GM19035 (cell line): Measurements from ENCODE around the gene NPHP4.

ENCODE experiments used
- ATAC-seq: cut with Tn5 transposase; IDR thresholded peaks from one replicate; pipeline ENCODE4 v1.9.1; 2021; ENCODE audit not compliant: unreplicated experiment

Gene NPHP4

GRCh38 chr1:5839161-5839880 is 152.9 kb downstream of the NPHP4 start:
- ATAC-seq, result no peak

DNA sequence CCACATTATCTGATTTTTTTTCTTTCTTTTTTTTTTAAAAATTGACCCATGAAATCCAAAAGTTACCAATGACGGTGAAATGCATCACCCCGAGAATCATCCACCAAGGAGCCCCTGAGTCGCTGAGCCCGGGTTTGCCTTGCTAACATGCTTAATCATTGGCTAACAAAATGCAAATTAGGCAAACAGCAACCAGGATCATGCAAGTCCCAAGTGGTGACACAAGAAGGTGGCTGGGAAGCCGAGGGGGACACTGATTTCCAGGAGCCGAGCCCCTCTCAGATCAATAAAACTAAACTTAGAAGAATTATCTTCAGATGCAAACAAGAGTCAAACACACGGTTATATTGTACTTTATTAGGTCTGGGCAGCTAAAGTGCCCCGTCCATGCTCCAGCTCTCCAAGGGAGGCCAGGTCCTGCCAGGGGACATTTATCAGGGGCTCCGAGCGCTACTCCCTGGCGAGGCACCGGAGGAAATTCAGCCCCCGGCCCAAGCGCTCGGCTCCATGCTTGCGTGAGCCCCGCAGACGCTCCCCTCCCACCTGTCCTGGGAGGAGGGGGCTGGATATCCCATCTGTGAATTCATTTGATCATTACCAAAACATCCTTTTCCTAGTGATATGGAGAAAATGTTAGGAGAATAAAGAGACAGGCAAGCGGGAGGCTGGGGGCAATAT is 154.1 kb downstream of the NPHP4 start:
- ATAC-seq, result no peak

GRCh38 chr1:5836776-5837440 is 155.3 kb downstream of the NPHP4 start:
- ATAC-seq, result no peak

- ATAC-seq, result no peak
Observed at GRCh38 chr1:5835179-5835562, 157.1 kb downstream of the NPHP4 start.

- no peak for ATAC-seq
Observed at GRCh38 chr1:5834477-5835178, 157.6 kb downstream of the NPHP4 start.

- no peak for ATAC-seq
Observed at GRCh38 chr1:5833911-5834310, 158.3 kb downstream of the NPHP4 start.

GRCh38 chr1:5832916-5833895 is 159.0 kb downstream of the NPHP4 start:
- no peak for ATAC-seq

DNA sequence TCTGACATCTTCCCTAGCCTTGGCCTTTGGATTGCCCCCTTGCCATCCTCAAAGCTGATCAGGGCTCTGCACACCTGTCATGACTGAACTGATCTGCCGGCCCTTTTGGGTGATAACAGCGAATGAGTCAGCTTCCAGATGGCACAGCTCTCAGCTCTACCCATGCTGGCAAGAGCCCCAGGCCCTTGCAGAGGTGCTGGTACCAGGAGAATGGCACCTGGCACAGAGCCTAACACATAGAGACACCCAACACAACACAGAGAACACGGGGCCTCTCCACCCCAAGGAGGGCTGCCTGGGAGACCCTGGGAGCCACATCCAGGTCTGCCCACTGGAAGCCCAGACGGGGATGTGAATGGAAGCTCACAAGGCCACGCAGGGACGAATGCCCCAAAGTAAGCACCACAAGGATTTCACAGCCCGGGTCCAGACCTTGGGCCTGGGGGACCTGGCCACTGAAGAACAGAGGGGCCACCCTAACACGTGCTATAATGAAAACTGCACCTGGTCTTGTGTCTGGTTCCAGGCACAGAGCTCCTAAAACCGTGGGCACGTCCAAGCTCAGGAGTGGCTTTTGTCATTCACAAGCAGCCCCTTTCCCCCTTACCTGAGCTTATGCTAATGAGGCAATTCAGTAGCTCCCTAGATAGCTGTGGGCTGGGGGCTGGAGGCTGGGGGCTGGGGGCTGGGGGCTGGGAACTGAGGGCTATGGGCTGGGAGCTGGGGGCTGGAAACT is 160.5 kb downstream of the NPHP4 start:
- no peak for ATAC-seq

DNA sequence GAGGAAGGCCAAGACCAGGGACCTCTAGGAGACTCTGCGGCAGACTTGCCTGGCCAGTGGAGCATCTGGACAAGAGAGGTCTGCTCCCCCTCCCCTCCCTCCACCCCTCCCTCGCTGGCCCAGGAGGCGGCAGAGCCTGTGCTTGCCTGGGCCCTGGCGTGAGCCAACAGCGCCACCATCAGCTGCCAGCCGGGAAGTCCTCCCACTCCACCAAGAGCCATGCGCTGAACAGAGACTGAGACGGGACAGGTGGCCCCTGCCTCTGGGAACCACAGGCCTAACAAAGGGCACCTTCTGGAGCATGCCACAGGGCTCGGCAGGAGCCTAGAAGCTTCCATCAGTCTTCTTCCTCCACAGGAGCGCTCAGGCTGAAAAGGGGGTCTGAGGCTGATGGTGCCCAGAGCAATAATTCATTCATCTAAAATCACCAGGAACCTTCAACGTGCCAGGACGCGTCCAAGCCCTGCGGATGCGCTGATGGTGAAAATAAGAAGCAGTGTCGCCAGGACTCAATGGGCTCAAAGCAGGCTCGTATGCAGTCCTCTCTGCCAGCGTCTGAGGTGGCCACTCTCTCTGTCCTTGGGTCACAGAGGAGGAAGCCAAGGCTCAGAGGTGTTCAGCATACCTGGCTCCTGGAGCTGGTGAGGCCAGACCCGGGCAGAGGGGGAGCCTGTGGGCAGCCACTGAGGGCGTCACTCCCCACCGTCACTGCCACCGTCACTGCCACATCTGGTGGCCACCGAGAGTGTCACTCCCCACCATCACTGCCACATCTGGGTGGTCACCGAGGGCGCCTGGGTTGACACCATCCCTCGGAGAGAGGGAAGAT is 161.2 kb downstream of the NPHP4 start:
- no peak for ATAC-seq

DNA sequence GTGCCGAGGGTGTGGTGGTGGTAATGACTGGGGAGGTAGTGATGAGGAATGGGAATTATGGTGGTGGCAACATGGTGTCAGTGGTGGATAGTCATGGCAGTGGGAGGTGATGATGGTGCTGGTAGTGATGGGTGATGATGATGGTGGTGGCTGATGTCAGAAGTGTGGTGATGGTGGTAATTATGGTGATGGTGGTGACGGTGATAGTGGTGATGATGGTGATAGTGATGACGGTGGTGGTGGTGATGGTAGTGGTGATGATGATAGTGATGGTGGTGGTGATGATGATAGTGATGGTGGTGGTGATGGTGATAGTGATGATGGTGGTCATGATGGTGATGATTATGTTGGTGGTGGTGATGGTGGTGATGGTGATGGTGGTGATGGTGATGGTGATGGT is 162.8 kb downstream of the NPHP4 start:
- no peak for ATAC-seq

- no peak for ATAC-seq
Observed at GRCh38 chr1:5828308-5828935, 163.8 kb downstream of the NPHP4 start.

- no peak for ATAC-seq
Observed at GRCh38 chr1:5827516-5827915, 164.7 kb downstream of the NPHP4 start.

- no peak for ATAC-seq
Observed at GRCh38 chr1:5826601-5827000, 165.6 kb downstream of the NPHP4 start.

GRCh38 chr1:5822726-5823125 is 169.5 kb downstream of the NPHP4 start:
- no peak for ATAC-seq

- ATAC-seq, result no peak
Observed at GRCh38 chr1:5822266-5822665, 170.0 kb downstream of the NPHP4 start.

- ATAC-seq, result no peak
Observed at GRCh38 chr1:5821540-5822176, 170.6 kb downstream of the NPHP4 start.

GRCh38 chr1:5820026-5820421 is 172.2 kb downstream of the NPHP4 start:
- no peak for ATAC-seq
